Hematopoietic multipotent progenitor cell (in vitro differentiated cells): ENCODE measurements around the gene SRGAP3. TPM values are rescaled to one million over a fixed set of nuclear protein-coding genes. Genes with fewer than 3 reads are reported as not detected.

ENCODE experiments used
- DNase-seq, 3 donors: peaks; one replicate each; pipeline ENCODE4 v3.0.0-alpha.2; 2011 to 2015; ENCODE audit warnings: low read depth in 2 of 3, low spot score in 2 of 3
- total RNA-seq: library from RNA; depleted of rRNA; stranded (reverse); fragments of >200 nt; gene quantifications from one replicate; pipeline ENCODE4 v1.2.3, GENCODE V29; 2012

Gene SRGAP3
- total RNA-seq, 1 donor = 6.2 TPM

DNA sequence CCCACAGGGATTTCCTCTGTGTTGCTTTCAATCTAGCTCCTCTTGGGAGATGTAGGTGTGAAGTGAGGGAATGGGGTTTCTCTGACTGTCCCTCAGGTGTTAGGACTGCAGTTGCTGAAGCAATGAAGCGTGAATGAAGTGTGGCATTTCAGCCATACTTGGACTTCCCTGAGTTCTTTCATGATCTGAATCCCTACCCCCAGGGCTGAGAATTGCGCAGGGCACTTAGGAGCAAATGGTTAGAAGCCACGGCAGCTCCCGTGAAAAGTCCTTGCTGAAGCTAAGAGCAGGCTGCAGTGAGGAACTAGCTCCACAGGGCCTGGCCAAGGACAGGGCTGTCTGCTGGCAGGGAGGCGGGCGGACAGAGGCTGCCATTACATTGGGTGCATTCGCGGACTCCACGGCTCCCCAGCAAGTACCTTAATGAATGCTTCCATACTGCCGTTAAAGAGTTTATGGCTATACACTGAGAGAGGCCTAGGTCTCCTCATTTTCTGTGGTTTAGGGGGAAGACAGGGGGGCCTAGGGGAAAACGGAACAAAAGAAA lies 217.1 kb downstream of the SRGAP3 start:
- no peak for DNase-seq

- DNase-seq = no peak
Observed at GRCh38 chr3:9030034-9030433, 219.4 kb downstream of the SRGAP3 start.

- DNase-seq = no peak
Observed at GRCh38 chr3:9028134-9028533, 221.3 kb downstream of the SRGAP3 start.

DNA sequence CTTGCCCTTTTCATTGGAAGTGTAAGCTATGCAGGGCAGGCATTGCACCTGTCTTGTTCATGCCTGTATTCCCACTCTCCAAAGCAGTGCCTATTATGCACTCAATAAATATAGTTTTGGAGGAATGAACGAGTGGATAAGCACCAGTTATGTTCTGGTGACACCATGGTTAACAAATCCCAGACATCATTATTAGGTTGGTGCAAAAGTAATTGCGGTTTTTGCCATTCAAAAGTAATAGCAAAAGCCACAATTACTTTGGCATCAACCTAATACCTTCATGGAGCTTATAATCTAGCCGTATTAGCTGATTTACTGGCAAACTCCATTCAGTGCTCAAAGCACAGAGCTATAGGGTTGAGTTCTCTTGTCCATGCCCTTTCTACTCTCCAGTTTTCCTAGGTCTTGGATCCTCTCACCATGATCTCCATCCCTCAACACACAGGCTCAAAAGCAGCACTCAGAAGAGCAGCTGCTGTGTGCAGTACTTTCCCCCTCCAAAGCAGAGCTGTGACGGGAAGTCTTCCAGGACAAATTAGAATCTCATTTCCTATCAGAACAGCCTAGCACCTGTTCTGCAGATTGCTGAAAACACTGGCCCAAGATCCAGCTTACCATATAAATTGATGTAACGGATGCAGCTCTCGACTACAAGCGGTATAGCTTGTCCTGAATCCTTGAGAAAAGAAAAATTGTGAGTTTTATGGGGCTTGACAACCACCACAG lies 223.0 kb downstream of the SRGAP3 start:
- no peak for DNase-seq

- no peak for DNase-seq
Observed at GRCh38 chr3:9024341-9024740, 225.1 kb downstream of the SRGAP3 start.

DNA sequence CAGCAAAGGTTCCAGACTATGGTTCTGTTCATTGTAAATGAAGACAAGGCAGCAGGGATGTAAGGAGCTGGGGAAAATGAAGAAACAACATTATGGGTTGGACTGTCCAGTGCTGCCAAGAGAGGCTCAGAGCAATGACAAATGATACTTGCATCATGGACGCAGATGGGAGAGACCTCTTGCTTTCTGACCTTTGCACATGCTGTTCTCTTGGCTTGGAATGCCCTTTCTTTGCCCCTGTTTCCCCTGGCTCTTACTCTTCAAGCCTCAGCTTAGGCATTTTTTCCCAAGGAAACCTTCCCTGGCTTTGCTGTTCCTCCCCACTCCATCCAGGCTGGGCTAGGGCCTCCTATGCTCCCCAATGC lies 226.2 kb downstream of the SRGAP3 start:
- DNase-seq = no peak

DNA sequence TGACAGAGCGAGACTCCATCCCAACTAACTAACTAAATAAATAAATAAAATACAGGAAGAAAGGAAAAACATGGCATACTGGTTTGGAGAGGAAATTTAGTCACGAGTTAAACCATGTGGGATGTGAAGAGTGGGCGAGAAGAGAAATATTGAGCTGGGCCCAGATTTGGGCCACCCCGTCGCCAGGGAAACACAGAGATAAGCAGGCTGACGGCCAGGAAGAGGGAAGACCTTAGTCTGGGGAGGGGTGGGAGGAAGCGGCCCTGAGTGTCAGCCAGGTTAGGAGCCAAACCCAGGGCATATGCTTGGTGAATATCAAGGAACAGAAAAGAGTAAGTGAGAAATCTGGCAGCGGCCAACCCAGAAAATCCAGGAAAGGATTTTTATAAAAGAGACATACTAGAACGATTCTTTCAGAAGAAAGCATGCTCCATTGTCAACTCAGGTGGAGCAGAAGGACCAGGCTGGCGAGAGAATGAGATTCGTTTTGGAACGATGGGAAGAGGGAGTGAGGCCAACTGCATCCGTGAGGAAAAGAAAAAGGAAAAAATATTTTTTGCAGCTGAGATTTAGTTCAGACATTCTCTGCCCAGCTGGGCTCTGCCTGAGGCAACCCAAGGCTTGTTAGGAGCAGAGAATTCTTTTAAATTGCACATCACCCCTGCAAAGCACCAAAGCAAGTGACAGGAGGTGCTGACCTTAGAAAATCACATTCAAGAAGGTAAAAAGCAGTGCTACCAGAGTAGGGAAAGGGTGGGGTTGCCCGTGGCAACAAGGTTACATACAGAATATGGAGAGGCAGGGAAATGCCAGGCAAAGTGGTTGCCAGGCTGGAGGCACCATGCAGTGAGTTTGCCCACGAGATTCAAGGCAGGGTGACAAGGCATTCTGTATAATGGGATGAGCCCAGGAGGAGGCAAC lies 226.9 kb downstream of the SRGAP3 start:
- DNase-seq = no peak

GRCh38 chr3:9021271-9022009 lies 228.0 kb downstream of the SRGAP3 start:
- no peak for DNase-seq

- no peak for DNase-seq
Observed at GRCh38 chr3:9020426-9020825, 229.0 kb downstream of the SRGAP3 start.

GRCh38 chr3:9019259-9019961 lies 230.0 kb downstream of the SRGAP3 start:
- DNase-seq = no peak

GRCh38 chr3:9015250-9015649 lies 234.2 kb downstream of the SRGAP3 start:
- DNase-seq = no peak

GRCh38 chr3:9013782-9014563 lies 235.5 kb downstream of the SRGAP3 start:
- no peak for DNase-seq

DNA sequence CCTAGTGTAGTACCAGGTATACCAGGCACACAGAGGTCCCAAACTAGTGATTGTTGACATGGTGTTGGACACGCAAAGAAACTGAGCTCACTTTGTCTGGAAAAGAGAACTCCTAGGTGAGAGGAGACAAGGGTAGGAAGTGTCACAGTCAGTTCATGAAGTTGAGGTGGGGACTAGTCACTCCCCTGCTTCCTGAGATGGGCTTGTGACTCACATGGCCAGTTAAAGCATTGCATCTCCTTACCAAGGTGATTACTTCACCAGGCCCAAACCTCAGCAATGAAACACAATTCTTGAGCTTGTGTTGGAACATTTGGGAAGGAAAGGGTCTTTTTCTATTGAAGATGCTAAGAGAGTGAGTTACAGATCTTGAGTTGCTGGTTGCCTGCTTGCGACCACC lies 236.9 kb downstream of the SRGAP3 start:
- DNase-seq = no peak

DNA sequence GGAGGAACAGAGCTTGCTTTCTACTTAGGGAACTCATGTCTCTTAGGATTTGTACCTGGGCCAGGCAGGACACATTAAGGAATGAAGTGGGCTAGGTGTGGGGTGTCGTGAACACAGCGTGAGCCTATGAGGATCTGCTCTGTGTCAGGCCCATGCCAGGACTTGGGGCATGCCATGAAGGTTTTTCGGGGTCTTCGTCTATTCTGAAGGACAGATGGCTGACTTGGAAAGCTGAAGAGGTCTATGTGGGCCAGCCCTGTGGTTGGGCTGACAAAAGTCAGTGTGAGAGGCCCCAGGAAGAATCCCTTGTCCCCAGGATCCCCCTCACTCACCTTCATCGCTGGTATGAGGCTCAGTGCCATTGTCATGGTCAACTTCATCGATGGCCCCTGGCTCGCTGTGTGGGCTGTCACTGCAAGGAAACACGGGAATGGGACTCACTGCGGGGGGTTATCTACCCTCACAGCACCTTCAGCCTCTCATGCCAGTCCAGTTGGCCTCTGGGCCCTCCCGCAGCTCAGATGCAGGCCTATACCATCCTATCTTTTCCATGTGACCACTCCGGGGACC lies 239.4 kb downstream of the SRGAP3 start:
- no peak for DNase-seq

DNA sequence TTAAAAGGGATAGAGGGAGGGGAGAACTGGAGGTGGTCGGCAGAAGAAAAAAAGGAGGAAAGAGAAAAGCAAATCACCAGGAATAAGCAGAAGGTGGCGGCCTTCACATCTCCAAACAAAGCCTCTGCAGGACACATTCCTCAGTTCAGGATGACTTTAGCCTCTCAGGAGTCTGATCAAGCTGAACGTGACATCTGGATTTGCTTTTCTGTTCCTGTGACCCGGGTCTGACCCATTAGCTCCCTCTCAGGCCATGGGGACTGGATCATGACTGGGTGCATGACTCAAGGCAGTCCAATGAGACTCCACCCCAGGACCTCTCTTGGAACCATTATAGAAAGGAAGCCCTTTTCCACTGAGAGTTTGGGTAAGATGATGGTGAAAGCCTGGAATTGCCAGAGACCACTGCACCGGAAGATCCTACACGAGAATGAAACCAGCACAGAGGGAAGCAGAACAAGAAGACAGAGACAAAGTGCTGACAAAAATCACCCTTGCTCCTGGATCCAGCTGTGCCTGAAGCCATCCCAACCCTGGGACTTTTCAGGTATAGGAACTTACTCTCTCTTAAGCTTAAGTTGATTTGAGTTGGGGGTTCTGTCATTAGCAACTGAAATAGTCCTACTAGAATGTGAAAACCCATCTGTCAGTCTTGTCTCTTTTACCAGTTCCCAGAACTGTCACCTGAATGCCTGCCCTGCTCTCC lies 240.7 kb downstream of the SRGAP3 start:
- DNase-seq = no peak

DNA sequence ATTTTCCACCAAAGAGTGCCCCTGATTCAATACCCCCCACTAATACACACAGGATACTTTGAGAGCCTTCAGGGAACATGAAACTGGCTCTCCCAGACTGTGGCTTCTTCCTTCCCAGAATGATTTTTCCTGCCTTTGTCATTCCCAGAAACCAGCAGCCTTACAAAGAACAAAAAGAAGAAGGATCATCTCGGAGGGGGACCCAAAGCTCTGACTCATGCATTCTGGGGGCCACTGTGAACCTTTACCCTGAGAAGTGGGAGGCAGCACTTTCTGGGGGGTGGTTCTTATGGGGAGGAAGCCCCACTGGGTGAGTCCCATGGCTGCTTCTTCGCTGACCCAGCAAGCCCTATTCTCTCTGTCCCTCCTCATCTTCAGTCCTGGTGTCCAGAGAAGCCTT lies 241.5 kb downstream of the SRGAP3 start:
- DNase-seq = no peak

- DNase-seq = no peak
Observed at GRCh38 chr3:9007213-9007612, 242.2 kb downstream of the SRGAP3 start.

DNA sequence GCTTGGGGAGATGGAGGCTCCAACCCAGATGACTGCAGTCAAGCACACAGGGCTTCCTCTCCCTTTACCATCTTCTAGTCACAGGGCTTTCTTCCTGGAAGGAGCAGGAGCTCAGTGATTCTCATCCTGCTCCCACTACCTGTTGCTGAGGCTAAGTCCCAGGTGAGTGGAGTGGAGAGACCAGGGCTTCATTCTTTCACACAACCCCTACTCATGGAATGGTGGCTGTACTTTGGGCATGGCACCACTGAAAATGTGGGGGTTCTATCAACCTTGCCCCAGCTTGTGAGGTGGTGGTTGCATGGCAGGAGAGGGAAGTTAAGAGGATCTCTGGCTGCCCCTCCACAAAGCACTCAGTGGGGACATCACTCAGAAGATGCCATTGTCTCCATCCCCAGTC lies 249.4 kb downstream of the SRGAP3 start:
- no peak for DNase-seq

DNA sequence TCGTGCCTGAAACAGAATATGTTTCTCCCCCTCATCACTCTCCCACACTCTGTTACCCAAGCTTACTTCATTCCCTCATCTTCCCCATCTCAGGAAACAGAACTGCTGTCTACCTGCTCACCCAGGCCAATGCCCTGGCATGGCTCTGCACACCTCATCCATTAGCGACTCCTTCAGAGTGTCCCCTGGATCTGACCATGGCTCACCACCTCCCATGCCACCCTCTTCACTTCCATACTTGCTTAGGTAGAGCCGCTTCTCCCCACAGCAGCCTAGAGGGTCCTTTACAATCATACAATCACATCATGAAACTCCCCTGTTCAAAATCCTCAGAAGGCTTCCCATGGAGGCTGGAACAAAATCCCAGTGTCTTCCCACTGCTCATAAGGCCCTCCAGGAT lies 252.3 kb downstream of the SRGAP3 start:
- no peak for DNase-seq
